Measurements from ENCODE around the gene CHCHD6.

CHCHD6 gene

GRCh38 chr3:126952261-126952982 is 248.4 kb downstream of the CHCHD6 start:
- no peak overlapping the region for H2AFZ ChIP-seq
- no peaks in the 10 kb centered on the region for H3K27me3 ChIP-seq (ENCODE audit: control insufficient read depth, insufficient read depth, low read length)
- no peak overlapping the region for H3K4me3 ChIP-seq (ENCODE audit: low read depth, low read length)
- TF ChIP-seq CTCF (IDR thresholded peaks at IDR 0.05), result no peak
- no peak overlapping the region for H3K9ac ChIP-seq
- H3K36me3 ChIP-seq (ENCODE audit: control insufficient read depth, insufficient read depth, low read length), result no peaks in the 10 kb centered on the region
- H3K27ac ChIP-seq, result no peak overlapping the region
- H3K4me2 ChIP-seq (ENCODE audit: low read length), result no peak overlapping the region
- no peaks in the 10 kb centered on the region for H3K4me1 ChIP-seq
- H3K9me3 ChIP-seq (ENCODE audit: control insufficient read depth, low read length), result no peaks in the 10 kb centered on the region
- no peaks in the 10 kb centered on the region for H3K79me2 ChIP-seq

GRCh38 chr3:126952983-126953660 is 249.1 kb downstream of the CHCHD6 start:
- H3K4me1 ChIP-seq, result no peaks in the 10 kb centered on the region

GRCh38 chr3:126954141-126954842 is 250.3 kb downstream of the CHCHD6 start:
- TF ChIP-seq CTCF (IDR thresholded peaks at IDR 0.05), result no peak
- Histone ChIP-seq H3K27me3 (ENCODE audit: control insufficient read depth, insufficient read depth, low read length) (no peaks in the 10 kb centered on the region), H3K9ac (no peak overlapping the region), H3K4me1 (no peaks in the 10 kb centered on the region), H3K79me2 (no peaks in the 10 kb centered on the region), H3K4me2 (ENCODE audit: low read length) (no peak overlapping the region), H3K36me3 (ENCODE audit: control insufficient read depth, insufficient read depth, low read length) (no peaks in the 10 kb centered on the region), H3K4me3 (ENCODE audit: low read depth, low read length) (no peak overlapping the region), H3K27ac (no peak overlapping the region), H2AFZ (no peak overlapping the region), H3K9me3 (ENCODE audit: control insufficient read depth, low read length) (no peaks in the 10 kb centered on the region)

More at GRCh38 chr3:126952983-126953660, 249.1 kb downstream of the CHCHD6 start:
- H3K4me2 ChIP-seq (ENCODE audit: low read length), result no peak overlapping the region
- H3K9ac ChIP-seq, result no peak overlapping the region
- no peak overlapping the region for H2AFZ ChIP-seq
- H3K27ac ChIP-seq, result no peak overlapping the region
- H3K9me3 ChIP-seq (ENCODE audit: control insufficient read depth, low read length), result no peaks in the 10 kb centered on the region
- H3K79me2 ChIP-seq, result no peaks in the 10 kb centered on the region
- no peaks in the 10 kb centered on the region for H3K36me3 ChIP-seq (ENCODE audit: control insufficient read depth, insufficient read depth, low read length)
- H3K27me3 ChIP-seq (ENCODE audit: control insufficient read depth, insufficient read depth, low read length), result no peaks in the 10 kb centered on the region
- TF ChIP-seq CTCF (IDR thresholded peaks at IDR 0.05), result no peak
- no peak overlapping the region for H3K4me3 ChIP-seq (ENCODE audit: low read depth, low read length)

GRCh38 chr3:126955004-126955790 is 251.2 kb downstream of the CHCHD6 start:
- no peak for TF ChIP-seq CTCF (IDR thresholded peaks at IDR 0.05)

More at GRCh38 chr3:126955004-126955790, 251.2 kb downstream of the CHCHD6 start:
- Histone ChIP-seq H3K27ac (no peak overlapping the region), H3K4me1 (no peaks in the 10 kb centered on the region), H3K36me3 (ENCODE audit: control insufficient read depth, insufficient read depth, low read length) (no peaks in the 10 kb centered on the region), H3K4me3 (ENCODE audit: low read depth, low read length) (no peak overlapping the region), H3K27me3 (ENCODE audit: control insufficient read depth, insufficient read depth, low read length) (no peaks in the 10 kb centered on the region), H3K4me2 (ENCODE audit: low read length) (no peak overlapping the region), H2AFZ (no peak overlapping the region), H3K79me2 (no peaks in the 10 kb centered on the region), H3K9ac (no peak overlapping the region), H3K9me3 (ENCODE audit: control insufficient read depth, low read length) (no peaks in the 10 kb centered on the region)
